ENCODE measurements around the gene SMYD2.

The SMYD2 gene

DNA sequence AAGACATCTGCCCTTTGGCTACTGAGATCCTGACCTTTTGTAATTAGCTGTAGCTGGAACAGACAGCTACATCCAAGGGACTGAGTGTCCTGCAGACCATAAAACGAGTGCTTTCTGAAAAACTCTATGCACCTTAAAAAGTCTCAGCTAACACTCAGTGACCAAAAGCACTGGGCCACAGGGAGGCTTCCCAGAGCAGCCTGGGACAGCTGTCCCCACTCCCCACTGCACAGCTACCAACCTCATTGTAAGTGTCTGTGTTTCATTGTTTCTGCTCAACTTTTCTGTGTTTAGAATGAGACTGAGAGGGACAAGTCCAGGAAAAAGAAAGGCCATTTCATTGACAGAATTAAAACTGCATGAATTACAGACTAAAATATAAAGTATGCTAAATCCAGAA is 80.7 kb downstream of the SMYD2 start:
- DNase-seq, result no peak
- TF ChIP-seq POLR2A (IDR thresholded peaks at IDR 0.05; ENCODE audit: low read length) (no peak), GATA1 (IDR thresholded peaks at IDR 0.05; ENCODE audit: low read depth, low read length) (no peak)

DNA sequence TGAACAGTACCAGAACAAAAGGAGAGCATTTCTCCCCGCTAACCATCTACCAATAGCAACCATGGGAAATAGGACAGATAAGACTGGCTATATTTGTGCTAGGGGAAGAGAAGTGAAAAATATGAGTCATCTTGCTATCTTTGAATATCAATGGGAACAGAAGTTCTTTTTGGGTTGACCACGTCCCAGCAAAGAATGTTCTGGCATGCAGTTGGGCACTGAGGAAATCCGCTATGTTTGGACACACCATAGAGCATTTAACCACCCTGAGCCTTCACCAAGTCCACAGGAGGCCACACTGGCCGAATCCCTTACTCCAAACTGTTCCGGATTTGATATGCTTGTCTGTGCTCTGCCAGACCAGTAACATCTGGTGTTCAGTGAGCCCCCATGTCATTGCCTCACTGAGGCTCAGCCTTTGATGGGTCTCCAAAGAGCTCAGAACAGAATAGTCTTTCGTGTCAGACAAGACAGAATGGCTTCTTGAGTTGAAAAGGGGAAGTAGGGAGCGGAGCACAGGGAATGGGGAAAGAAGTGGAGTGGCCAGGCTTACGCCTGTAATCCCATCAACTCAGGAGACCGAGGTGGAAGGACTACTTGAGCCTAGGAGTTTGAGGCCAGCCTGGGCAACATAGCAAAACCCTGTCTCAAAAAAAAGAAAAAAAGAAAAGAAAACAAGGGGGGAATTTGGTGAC is 81.4 kb downstream of the SMYD2 start:
- TF ChIP-seq GATA1 (IDR thresholded peaks at IDR 0.05; ENCODE audit: low read depth, low read length), result no peak
- no peak for TF ChIP-seq POLR2A (IDR thresholded peaks at IDR 0.05; ENCODE audit: low read length)
- no peak for DNase-seq

DNA sequence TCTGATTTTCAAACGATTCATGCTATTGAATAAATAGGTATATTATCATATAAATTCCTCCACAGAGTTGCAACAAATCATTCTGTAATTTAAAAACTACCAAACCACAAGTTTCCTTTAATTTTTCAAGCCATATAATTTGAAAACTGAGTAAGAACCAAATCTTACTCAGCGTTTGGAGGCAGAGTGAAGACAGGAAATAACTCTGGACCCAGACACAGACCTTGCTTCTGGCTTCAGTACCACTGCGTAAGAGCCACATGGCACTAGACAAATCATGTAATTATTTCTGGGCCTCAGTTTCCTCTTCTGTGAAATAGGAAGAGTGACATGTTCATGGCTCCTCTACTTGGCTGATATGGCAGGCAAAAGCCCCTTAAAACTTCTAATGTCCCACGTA is 82.4 kb downstream of the SMYD2 start:
- no peak for DNase-seq

DNA sequence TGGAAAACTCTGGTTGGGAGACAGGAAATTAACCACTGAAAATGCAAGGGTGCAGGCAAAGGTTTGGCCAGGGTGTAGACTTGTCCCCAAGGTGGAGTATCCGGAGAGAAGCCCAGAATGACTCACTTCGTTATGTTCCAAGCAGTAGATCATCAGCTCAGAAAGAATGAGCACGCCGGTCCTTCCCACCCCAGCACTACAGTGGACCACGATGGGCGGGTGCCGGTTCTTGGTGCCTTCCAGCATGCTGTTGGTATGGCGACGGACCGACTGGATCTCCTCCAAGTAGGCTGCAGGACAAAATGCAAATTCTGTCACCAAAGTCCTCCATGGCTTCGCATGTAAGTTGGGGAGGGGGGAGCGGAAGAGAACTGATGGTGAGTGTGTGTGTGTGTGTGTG is 83.4 kb downstream of the SMYD2 start:
- no peak for DNase-seq
- TF ChIP-seq GATA1 (IDR thresholded peaks at IDR 0.05; ENCODE audit: low read depth, low read length), result no peak
- TF ChIP-seq POLR2A (IDR thresholded peaks at IDR 0.05; ENCODE audit: low read length), result no peak

More for the DNA sequence above, 82.4 kb downstream of the SMYD2 start:
- no peak for TF ChIP-seq POLR2A (IDR thresholded peaks at IDR 0.05; ENCODE audit: low read length)
- no peak for TF ChIP-seq GATA1 (IDR thresholded peaks at IDR 0.05; ENCODE audit: low read depth, low read length)

DNA sequence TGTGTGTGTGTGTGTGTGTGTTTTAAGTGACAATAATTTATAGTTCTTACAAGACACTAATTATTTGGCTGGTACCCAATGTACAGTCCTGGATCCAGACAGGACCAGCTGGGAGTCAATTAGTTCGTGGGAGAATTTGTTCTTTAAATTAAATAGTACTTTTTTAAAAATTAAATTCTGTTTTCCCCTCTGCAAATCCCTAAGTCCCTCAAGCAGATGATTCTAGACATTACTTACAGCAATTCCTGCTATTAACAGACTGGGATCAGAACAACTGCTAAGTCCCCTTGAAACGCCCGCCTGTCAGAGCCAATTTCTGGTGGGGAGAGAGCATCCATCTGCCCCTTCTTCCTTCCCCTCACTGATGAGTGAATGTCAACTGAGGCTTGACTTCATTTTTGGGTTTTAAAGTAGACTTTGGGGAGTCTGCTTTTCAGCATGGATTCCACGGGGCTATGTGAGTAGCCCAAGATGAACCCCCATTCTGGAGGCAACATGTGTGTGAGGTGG is 83.9 kb downstream of the SMYD2 start:
- DNase-seq, result no peak
- TF ChIP-seq GATA1 (IDR thresholded peaks at IDR 0.05; ENCODE audit: low read depth, low read length), result no peak
- no peak for TF ChIP-seq POLR2A (IDR thresholded peaks at IDR 0.05; ENCODE audit: low read length)

DNA sequence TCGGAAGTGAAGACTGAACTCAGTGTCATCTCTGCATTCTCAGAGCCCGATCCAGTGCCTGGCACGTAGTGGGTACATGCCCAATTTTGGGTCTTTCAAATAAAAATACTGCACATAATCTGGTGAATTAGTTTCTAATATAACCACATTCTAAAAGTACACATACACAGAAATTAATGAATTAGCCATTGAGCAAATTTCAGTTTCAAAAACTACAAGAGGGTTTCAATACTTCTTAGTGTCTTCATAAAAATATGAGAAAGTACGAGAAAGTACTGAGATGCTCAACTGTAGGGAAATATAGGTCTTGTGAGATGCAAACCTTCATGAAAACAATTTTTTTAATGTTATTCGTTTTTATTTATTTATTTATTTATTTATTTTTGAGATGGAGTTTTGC is 86.9 kb downstream of the SMYD2 start:
- no peak for DNase-seq
- TF ChIP-seq POLR2A (IDR thresholded peaks at IDR 0.05; ENCODE audit: low read length), result no peak
- TF ChIP-seq GATA1 (IDR thresholded peaks at IDR 0.05; ENCODE audit: low read depth, low read length), result no peak

DNA sequence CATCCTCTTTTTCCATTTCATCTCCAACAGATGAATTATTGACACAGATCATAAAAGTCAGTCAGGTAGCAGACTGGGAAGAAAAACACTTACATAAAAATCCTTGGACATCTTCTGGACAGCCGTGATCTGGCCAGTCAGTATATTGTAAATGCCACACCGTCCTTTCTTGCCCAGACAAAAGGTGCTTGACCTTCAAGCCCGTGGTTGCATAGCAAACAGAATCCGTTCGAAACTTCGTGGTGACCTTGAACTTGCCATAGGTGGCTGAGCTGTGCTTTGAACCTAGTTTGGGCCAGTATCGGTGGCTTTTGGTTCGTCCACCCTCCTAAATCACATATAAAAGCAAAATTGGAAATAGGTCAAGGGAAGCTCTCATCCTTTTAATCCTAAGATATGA is 88.4 kb downstream of the SMYD2 start:
- TF ChIP-seq POLR2A (IDR thresholded peaks at IDR 0.05; ENCODE audit: low read length) (no peak), GATA1 (IDR thresholded peaks at IDR 0.05; ENCODE audit: low read depth, low read length) (no peak)
- no peak for DNase-seq

DNA sequence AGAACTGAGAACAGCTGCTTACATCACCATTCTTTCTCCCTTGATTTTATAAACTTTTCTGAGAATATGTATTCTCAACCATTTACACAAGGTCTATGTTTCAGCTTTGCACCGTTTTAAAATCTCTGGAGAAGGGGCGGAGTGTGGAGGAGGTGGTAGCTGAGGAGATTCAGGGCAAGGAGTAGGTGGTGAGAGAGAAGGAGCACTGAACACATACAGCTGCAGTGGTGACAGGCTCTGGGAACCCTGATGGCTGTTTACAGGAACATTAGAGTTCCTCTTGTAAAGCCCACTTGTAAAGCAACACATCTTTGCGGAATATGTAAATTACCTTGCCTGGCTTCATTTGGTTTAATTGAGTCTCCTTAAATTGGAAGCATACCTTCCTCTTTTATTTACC is 89.7 kb downstream of the SMYD2 start:
- TF ChIP-seq POLR2A (IDR thresholded peaks at IDR 0.05; ENCODE audit: low read length) (no peak), GATA1 (IDR thresholded peaks at IDR 0.05; ENCODE audit: low read depth, low read length) (no peak)
- no peak for DNase-seq

DNA sequence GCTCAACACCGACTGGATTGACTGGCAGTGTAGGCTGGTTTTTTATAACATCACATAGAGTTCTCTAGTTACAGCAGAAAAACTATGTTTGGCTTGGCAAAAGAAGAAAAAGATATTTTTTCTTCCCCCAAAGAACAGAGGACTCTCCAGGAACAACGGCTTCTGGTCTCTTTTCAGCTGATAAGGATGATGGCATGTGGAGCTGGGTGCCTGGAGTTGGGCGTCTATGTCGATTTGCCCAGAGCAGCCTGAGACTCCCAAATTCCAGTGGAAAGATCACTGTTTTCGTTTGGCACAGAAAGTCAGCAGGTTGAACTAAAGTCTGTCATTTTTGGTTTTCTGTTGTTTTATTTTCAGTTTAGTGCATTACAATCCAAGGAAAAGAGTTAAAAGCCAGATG is 91.1 kb downstream of the SMYD2 start:
- DNase-seq, result no peak
- TF ChIP-seq POLR2A (IDR thresholded peaks at IDR 0.05; ENCODE audit: low read length) (no peak), GATA1 (IDR thresholded peaks at IDR 0.05; ENCODE audit: low read depth, low read length) (no peak)

DNA sequence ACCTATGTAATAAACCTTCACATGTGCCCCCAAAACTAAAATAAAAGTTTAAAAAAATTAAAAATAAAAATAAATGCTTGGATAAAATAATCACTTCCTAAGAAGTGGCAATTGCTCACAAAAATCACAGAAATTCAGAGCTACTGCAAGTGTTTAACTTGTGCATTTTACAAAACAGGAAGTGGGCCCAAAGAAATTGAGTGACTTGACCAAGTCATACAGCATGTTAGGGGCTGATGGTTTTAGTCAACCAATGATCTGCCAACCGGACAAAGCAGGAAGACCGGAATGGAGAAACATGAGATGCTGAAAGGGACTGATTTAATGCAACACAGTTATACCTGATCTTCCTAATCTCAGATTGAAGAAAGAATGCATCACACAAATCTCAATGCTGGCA is 96.5 kb downstream of the SMYD2 start:
- no peak for DNase-seq
- TF ChIP-seq POLR2A (IDR thresholded peaks at IDR 0.05; ENCODE audit: low read length) (no peak), GATA1 (IDR thresholded peaks at IDR 0.05; ENCODE audit: low read depth, low read length) (no peak)

DNA sequence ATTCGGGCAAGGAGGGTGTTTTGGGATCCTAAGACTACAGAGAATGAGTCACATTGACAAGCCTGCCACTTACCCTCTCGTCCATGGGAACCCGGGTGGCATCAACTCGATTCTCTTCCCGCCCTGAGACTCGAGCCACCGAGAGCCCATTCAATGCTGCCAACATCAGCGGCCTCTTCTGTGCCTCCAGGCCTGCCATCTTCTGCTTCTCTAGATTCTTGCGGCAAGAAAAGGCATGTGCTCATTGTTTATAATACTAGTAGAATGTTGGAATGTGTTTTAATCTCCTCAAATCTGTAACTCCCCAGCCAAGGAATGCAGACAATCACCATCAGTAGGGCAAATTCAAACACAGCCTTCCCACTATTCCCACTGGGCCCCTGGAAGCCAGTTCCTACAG is 96.9 kb downstream of the SMYD2 start:
- no peak for DNase-seq

DNA sequence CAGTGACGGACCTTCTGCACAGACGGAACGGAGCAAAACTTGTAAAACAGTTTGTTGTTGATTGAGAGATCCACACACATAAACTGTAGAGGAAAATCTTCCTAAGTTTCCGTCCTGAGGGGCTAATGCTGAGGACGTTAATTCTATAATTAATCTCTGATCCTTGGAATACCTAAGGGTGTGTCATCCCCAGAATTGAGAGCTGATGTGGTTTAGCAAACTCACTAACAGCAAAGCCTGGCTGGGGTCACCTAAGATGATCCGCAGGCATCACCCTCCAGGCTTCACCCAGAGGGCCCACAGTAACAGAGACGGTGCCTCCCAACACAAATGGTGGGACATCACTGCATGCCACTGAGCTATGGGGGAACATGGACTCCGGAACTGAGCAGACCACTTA is 97.5 kb downstream of the SMYD2 start:
- TF ChIP-seq POLR2A (IDR thresholded peaks at IDR 0.05; ENCODE audit: low read length) (no peak), GATA1 (IDR thresholded peaks at IDR 0.05; ENCODE audit: low read depth, low read length) (no peak)
- DNase-seq, result no peak

More for the DNA sequence above, 96.9 kb downstream of the SMYD2 start:
- TF ChIP-seq POLR2A (IDR thresholded peaks at IDR 0.05; ENCODE audit: low read length) (no peak), GATA1 (IDR thresholded peaks at IDR 0.05; ENCODE audit: low read depth, low read length) (no peak)

DNA sequence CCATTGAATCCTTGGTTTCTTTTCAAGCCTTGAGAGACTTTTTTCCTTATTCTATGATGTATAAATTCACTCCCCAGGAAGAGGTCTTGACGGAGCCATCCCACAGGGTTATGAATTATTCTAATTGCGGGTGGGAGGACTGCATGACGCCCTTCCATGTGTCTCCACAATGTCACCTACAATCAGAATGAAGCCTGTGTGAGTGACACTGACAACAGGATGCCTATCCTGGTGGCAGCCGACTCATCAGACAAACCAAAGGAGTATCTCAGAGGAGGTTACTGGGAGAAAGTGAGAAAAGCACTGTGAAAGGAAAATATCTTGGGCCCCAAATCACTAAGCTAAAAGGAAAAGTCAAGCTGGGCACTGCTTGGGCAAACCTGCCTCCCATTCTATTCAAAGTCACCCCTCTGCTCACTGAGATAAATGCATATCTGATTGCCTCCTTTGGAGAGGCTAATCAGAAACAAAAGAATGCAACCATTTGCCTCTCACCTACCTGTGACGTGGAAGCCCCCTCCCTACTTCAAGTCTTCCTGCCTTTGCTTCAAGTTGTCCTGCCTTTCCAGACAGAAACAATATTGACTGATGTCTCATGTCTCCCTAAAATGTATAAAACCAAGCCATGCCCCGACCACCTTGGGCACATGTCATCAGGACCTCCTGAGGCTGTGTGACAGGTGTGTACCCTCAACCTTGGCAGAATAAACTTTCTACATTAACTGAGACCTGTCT is 98.4 kb downstream of the SMYD2 start:
- no peak for TF ChIP-seq POLR2A (IDR thresholded peaks at IDR 0.05; ENCODE audit: low read length)
- TF ChIP-seq GATA1 (IDR thresholded peaks at IDR 0.05; ENCODE audit: low read depth, low read length), result no peak
- DNase-seq, result no peak

DNA sequence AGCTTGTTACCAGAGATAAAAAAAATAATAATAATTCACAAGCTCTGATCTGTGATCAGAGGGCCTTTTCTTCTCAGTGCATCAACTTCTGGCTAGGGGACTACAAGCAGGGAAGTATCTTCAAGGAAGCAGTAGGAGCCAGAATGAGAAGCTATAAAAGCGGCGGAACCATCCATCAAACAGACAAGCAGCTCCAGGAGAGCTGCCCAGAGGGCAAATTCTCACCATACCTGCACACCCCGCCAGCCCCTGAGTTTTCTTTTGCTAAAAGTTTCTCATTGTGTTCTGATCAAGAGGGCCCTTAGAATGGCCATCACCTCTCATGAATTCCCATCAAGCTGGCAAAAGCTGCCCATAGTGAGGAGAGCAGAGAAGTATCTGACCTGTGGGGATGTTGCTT is 99.4 kb downstream of the SMYD2 start:
- TF ChIP-seq POLR2A (IDR thresholded peaks at IDR 0.05; ENCODE audit: low read length) (no peak), GATA1 (IDR thresholded peaks at IDR 0.05; ENCODE audit: low read depth, low read length) (no peak)
- no peak for DNase-seq
